Liver (tissue), 9 donors: ENCODE results near the gene ERGIC1. TPM values are rescaled to one million over a fixed set of nuclear protein-coding genes. Genes with fewer than 3 reads are reported as not detected.

Source experiments
- DNase-seq: peaks from one replicate; pipeline ENCODE4 v3.0.0-alpha.2; 2017; ENCODE audit warnings: low spot score
- H3K27ac ChIP-seq, 2 donors: one replicate each; pipeline ENCODE4 v1.7.0; 2013; ENCODE audit warnings: inconsistent platforms in 2 of 2, low read length in 2 of 2, control low read depth in 1 of 2, low read depth in 1 of 2, mild to moderate bottlenecking in 1 of 2
- H3K27me3 ChIP-seq, 4 donors: one replicate each; pipeline versions ENCODE4 v1.6.1 to v1.7.0; 2013; ENCODE audit warnings: low read length in 3 of 4, inconsistent platforms in 1 of 4, mild to moderate bottlenecking in 1 of 4, moderate library complexity in 1 of 4; ENCODE audit not compliant: control insufficient read depth in 4 of 4, insufficient read depth in 4 of 4
- H3K36me3 ChIP-seq, 4 donors: one replicate each; pipeline versions ENCODE4 v1.6.1 to v1.7.0; 2013; ENCODE audit warnings: low read length in 3 of 4, mild to moderate bottlenecking in 3 of 4, low read depth in 1 of 4, moderate library complexity in 1 of 4; ENCODE audit not compliant: control insufficient read depth in 4 of 4, insufficient read depth in 3 of 4
- H3K4me1 ChIP-seq, 4 donors: one replicate each; pipeline versions ENCODE4 v1.6.1 to v1.7.0; 2013; ENCODE audit warnings: low read length in 3 of 4, mild to moderate bottlenecking in 3 of 4, moderate library complexity in 1 of 4; ENCODE audit not compliant: control insufficient read depth in 4 of 4, insufficient read depth in 4 of 4
- H3K4me3 ChIP-seq, 3 donors: one replicate each; pipeline versions ENCODE4 v1.6.1 to v1.7.0; 2013; ENCODE audit warnings: low read length in 3 of 3, control low read depth in 1 of 3, low read depth in 1 of 3, mild to moderate bottlenecking in 1 of 3
- H3K9ac ChIP-seq, 2 donors: one replicate each; pipeline ENCODE4 v1.7.0; 2013; ENCODE audit warnings: low read length in 2 of 2, mild to moderate bottlenecking in 2 of 2, moderate library complexity in 2 of 2, control low read depth in 1 of 2, low read depth in 1 of 2
- H3K9me3 ChIP-seq, 4 donors: one replicate each; pipeline versions ENCODE4 v1.6.1 to v1.7.0; 2013; ENCODE audit warnings: low read length in 3 of 4; ENCODE audit not compliant: control insufficient read depth in 4 of 4
- GABPA ChIP-seq, 2 donors: IDR thresholded peaks in 1 of 2; conservative IDR thresholded peaks in 1 of 2; 2 replicates each; pipeline ENCODE4 v1.6.1; 2016; ENCODE audit warnings: antibody characterized with exemption in 2 of 2, mild to moderate bottlenecking in 1 of 2, moderate library complexity in 1 of 2
- HNF4A ChIP-seq, 2 donors: conservative IDR thresholded peaks; 2 replicates each; pipeline ENCODE4 v1.6.1; 2016; ENCODE audit warnings: antibody characterized with exemption in 2 of 2, mild to moderate bottlenecking in 2 of 2
- HNF4G ChIP-seq: IDR thresholded peaks from 2 replicates; pipeline ENCODE4 v1.6.1; 2016; ENCODE audit warnings: antibody characterized with exemption
- JUND ChIP-seq, 2 donors: IDR thresholded peaks; 2 replicates each; pipeline ENCODE4 v1.6.1; 2016; ENCODE audit warnings: antibody characterized with exemption in 2 of 2
- NR2F2 ChIP-seq: IDR thresholded peaks from 2 replicates; pipeline ENCODE4 v1.6.1; 2016; ENCODE audit warnings: antibody characterized with exemption
- RXRA ChIP-seq, 2 donors: IDR thresholded peaks; 2 replicates each; pipeline ENCODE4 v1.6.1; 2017 to 2018; ENCODE audit warnings: antibody characterized with exemption in 2 of 2, mild to moderate bottlenecking in 1 of 2
- SP1 ChIP-seq: IDR thresholded peaks from 2 replicates; pipeline ENCODE4 v1.6.1; 2018; ENCODE audit warnings: antibody characterized with exemption, mild to moderate bottlenecking
- TAF1 ChIP-seq: conservative IDR thresholded peaks from 2 replicates; pipeline ENCODE4 v1.6.1; 2016; ENCODE audit warnings: antibody characterized with exemption, mild to moderate bottlenecking
- YY1 ChIP-seq: IDR thresholded peaks from 2 replicates; pipeline ENCODE4 v1.6.1; 2016; ENCODE audit warnings: antibody characterized with exemption, mild to moderate bottlenecking
- WGBS: extraction: QIAGEN DNeasy Blood & Tissue Kit; methylation state at CpG from one replicate; pipeline ENCODE4 v1.1.7; 2013; 5-methylcytosine and 5-hydroxymethylcytosine counted together
- polyA plus RNA-seq, 2 donors: library from polyadenylated mRNA; stranded (reverse) in 1 of 2; unstranded in 1 of 2; fragments of 200-250 nt in 1 of 2; fragments of >200 nt in 1 of 2; fragmentation: Nextera tagmentation in 1 of 2; extraction: Ambion mirVana in 1 of 2; gene quantifications; one replicate each; pipeline versions ENCODE4 v1.2.1 to v1.2.3, GENCODE V29; 2013 to 2015
- total RNA-seq, 2 donors: library from RNA; depleted of rRNA; stranded (reverse); fragments of >200 nt; gene quantifications; one replicate each; pipeline ENCODE4 v1.2.3, GENCODE V29; 2014
- TF ChIP-seq, protein P1 (sequence below): IDR thresholded peaks from 2 replicates; pipeline ENCODE4 v1.6.1; 2016; ENCODE audit warnings: antibody characterized with exemption
- TF ChIP-seq, protein P2 (sequence below): IDR thresholded peaks from 2 replicates; pipeline ENCODE4 v1.6.1; 2016; ENCODE audit warnings: antibody characterized with exemption
- TF ChIP-seq, protein P3 (sequence below): IDR thresholded peaks from 2 replicates; pipeline ENCODE4 v1.6.1; 2016; ENCODE audit warnings: antibody characterized with exemption
- TF ChIP-seq, protein P4 (sequence below): IDR thresholded peaks from 2 replicates; pipeline ENCODE4 v1.6.1; 2016; ENCODE audit warnings: antibody characterized with exemption, mild to moderate bottlenecking
- donor health status: healthy.
- donor health status: healthy.
- donor health status: healthy.
- donor health status: healthy.
- donor health status: healthy.

The ERGIC1 gene
- total and polyA plus RNA-seq, 4 donors: 45.4 to 155 (median 101) TPM

DNA sequence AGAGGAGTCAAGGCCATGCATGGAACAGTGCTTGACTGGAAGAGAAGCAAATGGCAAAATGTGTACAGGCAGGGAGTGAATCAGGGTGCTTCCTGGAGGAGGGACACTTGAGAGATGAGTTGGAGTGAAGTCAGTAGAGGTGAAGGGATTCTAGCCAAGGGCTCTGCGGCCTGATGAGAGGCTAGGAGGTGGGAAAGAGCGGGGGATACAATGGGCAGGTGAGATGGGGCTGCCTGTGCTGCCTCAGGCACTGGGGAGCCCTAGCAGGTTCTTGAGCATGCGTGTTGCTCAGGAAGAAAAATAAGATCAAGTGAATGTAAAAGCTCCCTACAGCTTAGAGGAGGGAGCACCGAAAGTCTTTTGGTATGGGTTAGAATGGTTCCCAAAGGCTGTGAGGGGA is 22.3 kb downstream of the ERGIC1 start:
- H3K27me3 ChIP-seq: no peaks in the 10 kb centered on the region
- H3K36me3 ChIP-seq: no peaks in the 10 kb centered on the region
- H3K4me3 ChIP-seq: no peak overlapping the region
- TF ChIP-seq HNF4G: no peak
- TF ChIP-seq NR2F2: no peak
- TF ChIP-seq TAF1: no peak
- TF ChIP-seq GABPA (IDR thresholded peaks at IDR 0.05 in 1 of 2, conservative IDR thresholded peaks at IDR 0.05 in 1 of 2): no peak
- TF ChIP-seq, protein P1, sequence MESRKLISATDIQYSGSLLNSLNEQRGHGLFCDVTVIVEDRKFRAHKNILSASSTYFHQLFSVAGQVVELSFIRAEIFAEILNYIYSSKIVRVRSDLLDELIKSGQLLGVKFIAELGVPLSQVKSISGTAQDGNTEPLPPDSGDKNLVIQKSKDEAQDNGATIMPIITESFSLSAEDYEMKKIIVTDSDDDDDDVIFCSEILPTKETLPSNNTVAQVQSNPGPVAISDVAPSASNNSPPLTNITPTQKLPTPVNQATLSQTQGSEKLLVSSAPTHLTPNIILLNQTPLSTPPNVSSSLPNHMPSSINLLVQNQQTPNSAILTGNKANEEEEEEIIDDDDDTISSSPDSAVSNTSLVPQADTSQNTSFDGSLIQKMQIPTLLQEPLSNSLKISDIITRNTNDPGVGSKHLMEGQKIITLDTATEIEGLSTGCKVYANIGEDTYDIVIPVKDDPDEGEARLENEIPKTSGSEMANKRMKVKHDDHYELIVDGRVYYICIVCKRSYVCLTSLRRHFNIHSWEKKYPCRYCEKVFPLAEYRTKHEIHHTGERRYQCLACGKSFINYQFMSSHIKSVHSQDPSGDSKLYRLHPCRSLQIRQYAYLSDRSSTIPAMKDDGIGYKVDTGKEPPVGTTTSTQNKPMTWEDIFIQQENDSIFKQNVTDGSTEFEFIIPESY: no peak
- TF ChIP-seq RXRA (IDR thresholded peaks at IDR 0.05): no peak
- TF ChIP-seq, protein P2, sequence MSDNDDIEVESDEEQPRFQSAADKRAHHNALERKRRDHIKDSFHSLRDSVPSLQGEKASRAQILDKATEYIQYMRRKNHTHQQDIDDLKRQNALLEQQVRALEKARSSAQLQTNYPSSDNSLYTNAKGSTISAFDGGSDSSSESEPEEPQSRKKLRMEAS: no peak
- TF ChIP-seq JUND (IDR thresholded peaks at IDR 0.05): no peak
- H3K9me3 ChIP-seq: no peaks in the 10 kb centered on the region
- peaks cover 34 to 93% (median 55%) of the 10 kb centered on the region in 4 donors for H3K4me1 ChIP-seq
- DNase-seq: no peak
- peak overlapping the region; percentile 92 to 96 for H3K27ac ChIP-seq
- H3K9ac ChIP-seq: no peak overlapping the region
- 98% methylated on average over 4 of the region's 4 CpGs for WGBS

DNA sequence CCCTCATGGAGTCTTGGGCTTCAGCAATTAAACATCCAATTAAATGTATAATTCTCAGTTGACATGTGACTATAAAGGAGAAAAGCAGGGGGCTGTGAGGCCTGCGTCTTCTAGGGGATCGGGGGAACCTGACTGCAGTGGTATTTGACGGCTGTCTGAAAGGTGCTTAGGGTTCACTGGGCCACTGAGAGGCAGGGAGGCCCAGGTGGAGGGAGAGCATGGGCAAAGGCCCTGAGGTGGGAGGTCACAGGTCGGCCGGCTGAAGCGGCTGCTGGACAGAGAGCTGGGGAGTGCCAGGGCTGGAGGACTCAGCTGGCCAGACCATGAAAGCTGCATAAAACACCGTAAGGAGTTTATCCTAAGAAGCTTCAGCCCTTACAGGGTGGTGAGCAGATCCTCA is 23.9 kb downstream of the ERGIC1 start:
- H3K4me3 ChIP-seq: no peak overlapping the region
- peak overlapping the region; percentile 21 to 48 for H3K9ac ChIP-seq
- H3K4me1 ChIP-seq: peaks cover 36 to 92% (median 60%) of the 10 kb centered on the region in 4 donors
- no peak for TF ChIP-seq SP1
- TF ChIP-seq, protein P3, sequence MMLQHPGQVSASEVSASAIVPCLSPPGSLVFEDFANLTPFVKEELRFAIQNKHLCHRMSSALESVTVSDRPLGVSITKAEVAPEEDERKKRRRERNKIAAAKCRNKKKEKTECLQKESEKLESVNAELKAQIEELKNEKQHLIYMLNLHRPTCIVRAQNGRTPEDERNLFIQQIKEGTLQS: no peak
- no peak for TF ChIP-seq YY1
- no peak for TF ChIP-seq HNF4G
- TF ChIP-seq, protein P4, sequence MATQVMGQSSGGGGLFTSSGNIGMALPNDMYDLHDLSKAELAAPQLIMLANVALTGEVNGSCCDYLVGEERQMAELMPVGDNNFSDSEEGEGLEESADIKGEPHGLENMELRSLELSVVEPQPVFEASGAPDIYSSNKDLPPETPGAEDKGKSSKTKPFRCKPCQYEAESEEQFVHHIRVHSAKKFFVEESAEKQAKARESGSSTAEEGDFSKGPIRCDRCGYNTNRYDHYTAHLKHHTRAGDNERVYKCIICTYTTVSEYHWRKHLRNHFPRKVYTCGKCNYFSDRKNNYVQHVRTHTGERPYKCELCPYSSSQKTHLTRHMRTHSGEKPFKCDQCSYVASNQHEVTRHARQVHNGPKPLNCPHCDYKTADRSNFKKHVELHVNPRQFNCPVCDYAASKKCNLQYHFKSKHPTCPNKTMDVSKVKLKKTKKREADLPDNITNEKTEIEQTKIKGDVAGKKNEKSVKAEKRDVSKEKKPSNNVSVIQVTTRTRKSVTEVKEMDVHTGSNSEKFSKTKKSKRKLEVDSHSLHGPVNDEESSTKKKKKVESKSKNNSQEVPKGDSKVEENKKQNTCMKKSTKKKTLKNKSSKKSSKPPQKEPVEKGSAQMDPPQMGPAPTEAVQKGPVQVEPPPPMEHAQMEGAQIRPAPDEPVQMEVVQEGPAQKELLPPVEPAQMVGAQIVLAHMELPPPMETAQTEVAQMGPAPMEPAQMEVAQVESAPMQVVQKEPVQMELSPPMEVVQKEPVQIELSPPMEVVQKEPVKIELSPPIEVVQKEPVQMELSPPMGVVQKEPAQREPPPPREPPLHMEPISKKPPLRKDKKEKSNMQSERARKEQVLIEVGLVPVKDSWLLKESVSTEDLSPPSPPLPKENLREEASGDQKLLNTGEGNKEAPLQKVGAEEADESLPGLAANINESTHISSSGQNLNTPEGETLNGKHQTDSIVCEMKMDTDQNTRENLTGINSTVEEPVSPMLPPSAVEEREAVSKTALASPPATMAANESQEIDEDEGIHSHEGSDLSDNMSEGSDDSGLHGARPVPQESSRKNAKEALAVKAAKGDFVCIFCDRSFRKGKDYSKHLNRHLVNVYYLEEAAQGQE: no peak
- no peak for TF ChIP-seq GABPA (IDR thresholded peaks at IDR 0.05 in 1 of 2, conservative IDR thresholded peaks at IDR 0.05 in 1 of 2)
- TF ChIP-seq HNF4A (conservative IDR thresholded peaks at IDR 0.05): peak in 1 of 2 donors; percentile 8
- no peaks in the 10 kb centered on the region for H3K36me3 ChIP-seq
- WGBS: 60% methylated on average over 7 of the region's 7 CpGs
- H3K9me3 ChIP-seq: no peaks in the 10 kb centered on the region
- H3K27ac ChIP-seq: peak overlapping the region; percentile 96 to 98
- no peaks in the 10 kb centered on the region for H3K27me3 ChIP-seq
- DNase-seq: no peak
